ENCODE data around the gene VPS26C.

VPS26C gene

DNA sequence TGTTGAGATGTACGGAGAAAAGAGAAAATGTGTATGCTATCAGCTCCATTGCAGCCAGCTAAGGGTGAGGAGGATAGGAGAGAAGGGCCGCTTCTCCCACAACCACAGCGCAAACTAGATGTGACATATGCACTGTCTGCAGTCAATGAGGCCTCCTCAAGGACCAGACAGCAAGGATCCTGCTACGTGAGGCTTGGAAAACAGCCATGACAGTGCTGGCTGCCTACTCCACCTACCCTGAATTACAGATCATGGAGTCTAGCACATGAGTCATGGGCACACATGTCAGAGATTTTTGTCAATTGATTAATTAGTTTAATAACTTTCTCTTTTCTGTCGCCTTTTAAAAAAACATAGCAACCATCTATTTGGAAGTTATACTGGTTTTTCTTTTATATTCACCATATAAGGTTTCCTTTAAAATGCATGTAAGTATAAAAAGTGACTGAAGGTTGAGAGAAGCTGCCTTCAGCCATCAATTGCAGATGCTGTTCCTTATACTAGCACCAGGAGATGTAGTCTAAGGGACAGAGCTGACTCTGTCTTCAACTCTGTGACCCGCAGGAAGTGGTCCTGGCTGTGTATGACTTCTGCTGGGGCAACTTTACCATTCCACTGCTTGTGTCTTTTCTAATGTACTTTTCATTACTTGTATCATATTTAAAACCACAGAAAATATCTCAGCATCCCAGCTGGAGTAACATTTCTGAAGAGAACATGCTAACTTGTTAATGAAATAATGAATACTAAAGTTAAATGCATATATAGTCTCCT lies 3.1 kb downstream of the VPS26C start:
- DNase-seq: no peak

DNA sequence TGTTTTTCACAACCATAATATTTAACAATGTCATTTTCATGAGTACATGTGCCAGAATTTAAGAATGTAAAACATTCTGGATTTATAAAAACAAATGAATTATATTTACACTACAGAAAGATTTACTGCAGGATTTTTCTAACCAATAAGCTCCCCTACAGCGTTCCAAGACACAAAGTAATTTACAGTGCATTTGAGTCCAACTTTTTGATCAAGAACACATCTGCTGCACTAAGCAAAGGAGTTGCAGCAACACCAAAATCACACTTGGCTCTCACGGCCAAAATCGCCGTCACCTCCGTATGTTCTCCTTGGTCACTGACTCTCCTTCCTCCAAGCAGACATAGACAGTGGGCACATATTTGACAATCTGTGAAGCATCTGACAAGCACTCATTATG lies 7.7 kb downstream of the VPS26C start:
- no peak for DNase-seq

DNA sequence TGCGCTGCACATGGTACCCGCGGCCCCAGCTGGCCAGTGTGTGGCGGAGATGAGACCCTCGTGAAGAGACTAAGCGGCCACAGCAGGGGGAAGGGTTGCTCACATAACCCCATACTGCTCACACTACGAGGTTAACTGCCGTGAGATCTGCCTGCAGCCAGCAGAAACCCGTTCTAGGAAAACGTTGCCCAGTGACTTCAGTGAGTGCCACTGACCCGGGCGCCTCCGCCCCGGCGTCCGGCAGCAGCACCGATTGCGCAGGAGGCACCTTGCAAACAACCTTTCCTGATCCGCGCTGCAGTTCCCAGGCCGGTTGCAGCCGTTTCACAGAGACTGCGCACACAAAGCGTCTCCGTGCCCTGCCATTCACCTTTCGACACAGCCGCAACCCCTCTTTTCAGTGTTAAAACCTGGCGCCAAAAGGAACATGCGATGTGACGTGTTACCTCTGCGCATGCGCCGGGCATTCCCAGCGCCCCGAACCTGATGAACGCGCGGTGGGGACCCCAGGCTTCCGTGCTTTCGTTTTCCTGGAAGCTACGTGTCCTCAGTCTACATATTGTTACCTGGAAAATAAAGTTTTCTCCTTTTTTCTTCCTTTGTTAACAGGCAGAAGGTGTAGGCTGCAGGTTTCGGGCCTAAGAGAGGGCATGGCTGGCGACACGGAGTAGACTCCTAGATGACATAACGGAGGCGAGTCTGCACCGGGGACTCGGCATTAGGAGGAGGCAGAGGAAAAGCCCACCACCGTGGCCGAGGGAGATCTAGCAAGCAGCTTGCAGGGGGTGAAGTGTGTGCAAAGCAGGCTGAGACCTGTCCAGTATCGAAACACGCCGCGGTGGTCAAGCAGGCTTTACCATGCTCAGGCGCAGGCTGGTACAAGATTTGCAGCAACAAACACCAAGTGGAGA lies 8.9 kb downstream of the VPS26C start:
- DNase-seq: no peak

DNA sequence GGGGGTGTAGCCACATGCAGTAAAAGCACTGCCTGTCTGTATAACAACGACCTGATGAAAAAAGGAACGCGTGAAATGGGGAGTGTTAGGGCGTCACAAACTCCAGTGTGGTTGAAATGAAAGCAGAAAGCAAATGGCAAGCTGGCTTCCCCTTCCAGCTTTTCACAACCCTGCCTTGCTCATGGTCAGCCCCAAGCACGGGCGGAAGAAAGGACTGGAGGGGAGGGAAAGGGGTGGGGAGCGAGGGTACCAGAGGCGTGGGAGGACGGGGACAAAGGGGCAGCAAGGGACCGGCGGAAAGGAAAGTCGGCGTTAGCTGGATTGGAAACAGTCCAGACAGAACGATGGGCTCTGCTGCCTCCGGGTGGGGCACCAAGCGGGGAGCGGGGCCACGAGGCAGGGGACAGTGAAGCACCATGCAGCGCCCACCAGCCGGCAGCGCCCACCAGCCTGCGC lies 9.6 kb downstream of the VPS26C start:
- no peak for DNase-seq

DNA sequence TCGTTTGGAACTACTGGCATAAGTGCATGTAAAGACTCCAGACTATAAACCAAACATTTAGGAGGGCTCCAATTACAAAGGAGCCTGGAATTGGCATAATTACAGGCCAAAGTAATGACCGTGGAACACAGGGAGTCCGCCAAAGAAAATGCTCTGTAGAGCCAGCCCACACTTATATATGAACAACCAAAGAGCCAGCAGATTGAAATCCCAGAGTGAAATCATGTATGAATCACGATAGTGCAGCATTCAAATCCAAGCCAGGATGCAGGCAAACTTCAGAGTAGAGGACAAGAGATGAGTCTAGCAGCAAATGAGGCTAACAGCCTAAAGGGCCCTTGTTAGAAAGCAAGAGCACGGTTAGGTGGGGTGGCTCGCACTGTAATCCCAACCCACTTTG lies 13.1 kb downstream of the VPS26C start:
- DNase-seq: no peak

GRCh38 chr21:37251294-37251634 lies 15.9 kb downstream of the VPS26C start:
- DNase-seq: no peak

GRCh38 chr21:37249112-37249904 lies 17.8 kb downstream of the VPS26C start:
- no peak for DNase-seq

DNA sequence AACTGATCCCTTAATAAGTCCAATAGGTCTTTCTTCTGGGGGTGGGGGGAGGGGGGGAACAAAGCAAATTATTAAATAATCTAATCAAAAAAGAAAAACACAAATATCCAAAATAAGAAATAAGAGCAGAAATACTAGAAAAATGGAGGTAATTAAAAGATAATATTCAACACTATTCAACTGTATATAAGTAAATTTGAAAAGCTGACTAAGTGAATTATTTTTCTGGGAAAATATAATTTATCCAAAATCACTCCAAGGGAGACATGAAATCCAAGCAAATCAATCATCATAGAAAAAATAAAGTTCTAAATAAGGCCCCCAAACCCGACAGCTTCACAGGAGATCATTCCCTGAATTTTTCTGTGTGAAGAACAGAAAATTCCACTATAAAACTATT lies 18.8 kb downstream of the VPS26C start:
- DNase-seq: no peak

- no peak for DNase-seq
These were observed 22.0 kb downstream of the VPS26C start for GRCh38 chr21:37245151-37245550.

DNA sequence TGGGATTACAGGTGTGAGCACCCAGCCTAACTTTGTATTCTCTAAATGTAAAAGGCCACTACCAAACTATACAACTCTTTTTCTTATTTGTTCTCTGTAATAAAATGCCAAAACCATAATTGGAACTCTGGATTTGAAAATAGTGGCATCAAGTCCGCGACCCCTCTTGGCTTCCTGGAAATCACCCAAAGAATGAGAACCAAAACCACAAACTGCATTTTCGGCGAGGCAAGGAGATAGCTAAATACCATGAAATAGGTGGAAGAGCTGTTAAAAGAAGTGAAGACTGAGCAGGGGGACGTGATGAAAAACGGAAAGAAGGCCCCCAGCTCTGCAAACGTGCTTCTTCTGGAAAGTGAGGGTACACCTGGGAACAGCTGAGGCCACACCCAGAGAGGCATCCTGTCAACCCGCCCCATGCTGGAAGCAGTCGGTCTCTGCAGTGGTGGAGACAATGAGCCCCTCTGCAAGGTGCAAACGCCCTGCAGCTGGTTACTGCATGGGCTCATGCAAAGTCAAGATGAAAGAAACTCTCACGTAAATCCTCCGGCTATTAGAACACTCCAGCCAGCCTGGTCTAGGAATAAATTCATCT lies 22.5 kb downstream of the VPS26C start:
- no peak for DNase-seq

DNA sequence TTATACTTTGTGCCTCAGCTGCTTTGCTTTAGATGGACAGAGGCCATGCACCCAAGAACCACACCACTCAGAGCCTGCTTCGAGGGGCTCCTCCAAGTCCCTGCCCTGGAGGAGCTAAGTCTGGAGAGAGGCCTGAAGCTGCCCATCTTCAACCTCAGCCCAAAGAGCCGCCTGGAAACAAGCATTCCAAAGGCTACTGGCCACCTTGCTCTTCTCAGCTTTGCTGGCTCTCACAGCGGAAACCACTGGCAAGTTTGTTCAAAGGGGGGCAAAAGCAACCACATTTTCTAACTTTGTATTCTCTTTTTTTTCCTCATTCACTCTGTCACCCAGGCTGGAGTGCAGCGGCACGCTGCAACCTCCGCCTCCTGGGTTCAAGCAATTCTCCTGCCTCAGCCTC lies 23.2 kb downstream of the VPS26C start:
- no peak for DNase-seq

- DNase-seq: no peak
These were observed 25.7 kb downstream of the VPS26C start for GRCh38 chr21:37241426-37241825.

- no peak for DNase-seq
These were observed 26.2 kb downstream of the VPS26C start for GRCh38 chr21:37240978-37241377.

- no peak for DNase-seq
These were observed 29.4 kb downstream of the VPS26C start for GRCh38 chr21:37237764-37238163.

DNA sequence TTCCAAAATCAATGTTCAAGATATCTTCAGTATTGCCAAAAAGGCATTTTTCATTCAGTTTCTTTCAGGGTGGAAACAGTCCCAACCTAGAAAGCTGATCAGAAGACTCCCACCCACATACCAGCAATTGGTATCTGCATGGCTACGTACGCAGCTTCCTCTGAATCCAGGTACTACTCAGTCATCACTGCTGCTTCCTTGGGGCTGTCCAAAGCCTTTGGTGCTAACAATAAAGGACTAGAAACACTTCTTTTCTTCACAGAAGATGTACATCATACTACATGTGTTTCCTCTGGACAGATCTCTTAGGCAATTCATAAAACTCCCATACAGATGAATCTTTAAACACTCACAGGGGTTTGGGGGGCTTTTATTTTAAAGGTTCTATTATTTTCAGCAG lies 29.8 kb downstream of the VPS26C start:
- no peak for DNase-seq

DNA sequence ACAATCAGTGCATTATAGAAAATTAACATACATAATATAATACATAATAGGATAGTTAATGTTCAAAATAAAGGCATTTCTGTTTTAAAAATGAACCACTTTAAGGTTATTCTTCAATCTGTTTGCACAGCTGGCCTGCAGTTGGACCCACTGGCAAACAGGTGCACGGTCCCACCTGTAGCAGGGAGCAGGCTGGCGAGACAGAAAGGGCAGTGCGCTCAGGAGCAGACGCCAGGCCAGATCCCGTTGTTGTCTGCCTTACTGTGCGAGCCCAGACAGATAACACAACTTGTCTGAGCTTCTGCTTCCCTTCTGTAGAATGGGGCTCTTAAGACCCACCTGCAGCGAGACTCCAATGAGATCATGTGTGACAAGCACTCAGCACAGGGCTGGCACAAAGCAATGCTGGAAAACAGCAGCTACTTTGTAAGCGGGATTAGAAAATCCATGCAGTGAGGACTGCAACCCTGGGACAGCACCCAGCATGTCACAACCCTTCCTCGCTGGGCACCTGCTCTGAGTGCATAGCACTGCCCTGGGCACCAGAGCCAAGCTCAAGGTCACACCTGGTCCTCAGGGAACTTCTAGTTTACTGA lies 33.5 kb downstream of the VPS26C start:
- DNase-seq: no peak

DNA sequence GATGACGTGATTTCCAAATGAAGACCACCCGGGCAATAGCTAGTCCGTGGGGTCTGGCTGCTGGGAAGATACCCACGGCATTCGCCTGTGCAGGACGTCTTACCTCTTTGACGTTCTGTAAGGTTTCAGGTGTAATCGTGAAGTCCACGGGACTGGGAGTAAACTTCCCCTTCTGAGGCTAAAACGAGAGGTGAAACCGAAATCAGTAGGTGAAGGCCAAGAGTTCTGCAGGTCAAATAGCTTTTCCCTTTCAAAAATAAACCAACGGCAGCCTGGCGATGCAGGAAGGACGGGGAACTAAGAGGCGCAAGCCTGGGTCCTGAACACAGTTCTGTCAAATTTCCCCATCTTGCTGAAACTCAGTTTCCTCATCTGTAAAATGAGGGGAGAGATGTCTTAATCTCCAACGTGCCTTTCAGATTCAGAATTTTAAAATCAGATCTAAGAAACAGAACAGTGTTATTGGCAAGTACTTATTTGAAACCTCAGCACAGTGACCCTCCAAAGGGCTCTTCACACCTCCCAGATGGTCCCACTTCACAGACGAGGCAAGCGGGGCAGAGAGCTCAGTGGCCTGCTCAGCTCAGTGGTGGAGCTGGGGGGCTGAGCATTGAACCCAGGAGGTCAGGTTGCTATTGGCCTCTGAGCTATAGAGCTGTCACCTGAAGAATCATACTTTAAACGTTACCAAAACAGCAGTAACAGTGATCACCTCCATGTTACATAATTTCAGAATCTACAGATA lies 34.7 kb downstream of the VPS26C start:
- no peak for DNase-seq

GRCh38 chr21:37231671-37232070 lies 35.5 kb downstream of the VPS26C start:
- no peak for DNase-seq

GRCh38 chr21:37231249-37231645 lies 35.9 kb downstream of the VPS26C start:
- no peak for DNase-seq

DNA sequence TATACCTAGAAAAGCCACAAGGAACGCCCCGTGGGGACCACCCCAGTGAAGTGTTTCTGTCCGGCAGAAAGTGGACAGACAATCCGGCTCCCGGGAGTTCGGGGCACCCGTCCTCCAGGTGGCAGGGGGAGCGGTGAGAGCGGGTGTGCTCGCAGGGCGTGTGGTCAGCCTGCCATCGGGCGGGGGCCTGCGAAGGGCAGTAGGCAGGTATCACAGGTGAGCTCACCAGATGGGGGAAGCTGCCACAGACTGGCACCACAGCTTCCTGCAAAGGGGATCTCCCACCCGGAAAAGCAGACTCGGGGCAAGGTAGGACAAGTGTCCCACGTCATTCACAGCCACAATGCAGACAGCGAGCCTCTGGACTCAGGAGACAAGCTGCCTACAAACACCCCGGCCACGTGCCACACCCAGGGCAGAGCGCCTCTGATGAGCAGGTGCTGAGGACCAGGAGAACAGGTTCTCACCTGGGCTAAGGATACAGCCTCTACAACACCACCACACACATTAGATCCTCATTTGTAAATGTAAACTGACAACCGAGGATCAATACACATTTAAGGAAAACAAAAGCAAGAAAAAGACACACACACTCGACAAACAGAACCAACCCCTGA lies 36.4 kb downstream of the VPS26C start:
- no peak for DNase-seq

DNA sequence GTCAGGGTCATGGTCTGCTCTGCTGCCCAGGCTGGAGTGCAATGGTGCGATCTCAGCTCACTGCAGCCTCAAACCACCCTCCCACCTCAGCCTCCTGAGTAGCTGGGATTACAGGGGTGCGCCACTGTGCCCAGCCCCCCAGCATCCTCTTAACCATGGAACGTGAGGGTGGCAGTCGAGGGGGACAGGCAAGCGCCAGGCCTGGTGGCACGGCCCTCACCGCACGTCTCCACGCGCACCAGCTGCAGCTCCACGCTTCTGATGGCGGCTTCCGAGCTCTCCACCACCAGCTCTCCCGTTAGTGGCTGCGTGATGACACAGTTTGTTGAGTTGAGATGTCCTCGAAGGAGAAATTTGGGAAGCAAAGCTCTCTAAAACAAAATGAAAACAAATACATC lies 39.1 kb downstream of the VPS26C start:
- no peak for DNase-seq

Measured in 8988T (cell line).